ENCODE data around the gene SPATA46. TPM values are rescaled to one million over a fixed set of nuclear protein-coding genes. Genes with fewer than 3 reads are reported as not detected.
A peak's percentile ranks its signal among the peaks of the same experiment; 100 is the strongest.

SPATA46 gene
- total and polyA plus RNA-seq, 11 donors: not detected

DNA sequence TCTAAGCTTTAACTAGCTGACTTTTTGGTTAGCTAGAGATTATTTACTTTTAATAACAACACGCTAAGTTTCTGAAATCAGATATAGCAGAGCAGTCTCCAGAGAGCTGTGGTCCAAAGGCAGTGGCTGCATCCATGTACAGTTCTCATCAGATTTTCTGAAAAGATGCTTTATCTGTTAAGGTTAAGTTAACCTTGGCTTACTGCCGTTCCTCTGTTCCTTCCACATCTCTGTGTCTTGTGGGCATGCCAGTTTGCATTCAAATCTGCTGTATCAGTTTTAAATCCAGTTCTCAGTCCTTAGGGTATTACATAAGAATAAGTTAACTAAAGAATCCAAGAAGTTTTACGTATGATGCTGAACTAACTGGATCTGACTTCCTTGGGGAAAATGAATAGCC, 46.8 kb downstream of the SPATA46 start:
- TF ChIP-seq, protein P1, sequence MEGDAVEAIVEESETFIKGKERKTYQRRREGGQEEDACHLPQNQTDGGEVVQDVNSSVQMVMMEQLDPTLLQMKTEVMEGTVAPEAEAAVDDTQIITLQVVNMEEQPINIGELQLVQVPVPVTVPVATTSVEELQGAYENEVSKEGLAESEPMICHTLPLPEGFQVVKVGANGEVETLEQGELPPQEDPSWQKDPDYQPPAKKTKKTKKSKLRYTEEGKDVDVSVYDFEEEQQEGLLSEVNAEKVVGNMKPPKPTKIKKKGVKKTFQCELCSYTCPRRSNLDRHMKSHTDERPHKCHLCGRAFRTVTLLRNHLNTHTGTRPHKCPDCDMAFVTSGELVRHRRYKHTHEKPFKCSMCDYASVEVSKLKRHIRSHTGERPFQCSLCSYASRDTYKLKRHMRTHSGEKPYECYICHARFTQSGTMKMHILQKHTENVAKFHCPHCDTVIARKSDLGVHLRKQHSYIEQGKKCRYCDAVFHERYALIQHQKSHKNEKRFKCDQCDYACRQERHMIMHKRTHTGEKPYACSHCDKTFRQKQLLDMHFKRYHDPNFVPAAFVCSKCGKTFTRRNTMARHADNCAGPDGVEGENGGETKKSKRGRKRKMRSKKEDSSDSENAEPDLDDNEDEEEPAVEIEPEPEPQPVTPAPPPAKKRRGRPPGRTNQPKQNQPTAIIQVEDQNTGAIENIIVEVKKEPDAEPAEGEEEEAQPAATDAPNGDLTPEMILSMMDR (IDR thresholded peaks at IDR 0.05): no peak
- no peak for TF ChIP-seq POLR2A (IDR thresholded peaks at IDR 0.05)
- no peak for ATAC-seq

DNA sequence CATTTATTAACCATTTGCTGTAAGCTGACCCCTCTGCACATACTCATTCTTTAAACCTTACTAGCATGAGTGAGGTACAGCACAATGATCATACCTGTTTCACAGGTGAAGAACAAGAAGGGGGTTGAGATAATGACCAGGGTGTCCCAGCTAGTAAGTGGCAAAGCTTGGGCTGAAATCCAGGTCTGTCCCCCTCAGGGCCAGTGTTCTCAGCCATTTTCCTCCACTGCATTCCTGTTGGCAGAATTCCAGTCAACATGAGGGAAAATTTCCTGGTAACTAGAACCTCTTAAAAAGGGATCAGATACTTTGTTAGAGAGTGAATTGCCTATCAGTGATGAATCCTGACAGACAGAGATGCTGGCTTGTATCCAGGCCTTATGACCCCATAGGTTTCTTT, 48.1 kb downstream of the SPATA46 start:
- Histone ChIP-seq H3K4me3 (no peak overlapping the region), H3K27me3 (no peaks in the 10 kb centered on the region), H3K9me3 (no peaks in the 10 kb centered on the region), H3K4me1 (peaks cover 0 to 20% (median 0%) of the 10 kb centered on the region in 12 donors), H3K27ac (no peak overlapping the region), H3K36me3 (no peaks in the 10 kb centered on the region)
- TF ChIP-seq POLR2A (IDR thresholded peaks at IDR 0.05): no peak
- TF ChIP-seq, protein P1 (IDR thresholded peaks at IDR 0.05): no peak
- intact Hi-C loops (cut with DNase I): no loop called here
- ATAC-seq (no peak), DNase-seq (no peak)

More for the DNA sequence above, 46.8 kb downstream of the SPATA46 start:
- H3K9me3 ChIP-seq: no peaks in the 10 kb centered on the region
- WGBS, 4 donors: 48 to 74% (median 67%) methylated on average over 3 of the region's 3 CpGs
- no peaks in the 10 kb centered on the region for H3K27me3 ChIP-seq
- no peak overlapping the region for H3K4me3 ChIP-seq
- intact Hi-C loops (cut with DNase I): no loop called here
- no peaks in the 10 kb centered on the region for H3K36me3 ChIP-seq
- H3K27ac ChIP-seq: no peak overlapping the region
- peaks cover 0 to 20% (median 0%) of the 10 kb centered on the region in 12 donors for H3K4me1 ChIP-seq
- no peak for DNase-seq

DNA sequence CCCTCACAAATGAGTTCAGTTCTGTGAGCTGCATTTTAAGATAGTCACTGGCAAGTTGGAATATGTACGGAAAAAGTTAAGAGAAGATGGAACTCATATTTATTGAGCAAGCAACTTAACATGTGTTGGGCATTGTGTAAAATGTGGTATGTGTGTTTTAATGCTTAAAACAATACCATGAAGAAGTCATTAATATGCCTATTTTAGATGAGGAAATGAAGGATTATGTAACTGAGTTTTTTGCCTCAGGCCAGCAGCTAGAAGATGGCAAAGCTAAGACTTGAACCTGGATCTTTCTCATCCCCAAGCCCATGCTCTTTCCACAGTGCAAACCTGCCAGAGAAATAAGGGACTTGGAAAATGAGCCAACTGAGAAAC, 48.9 kb downstream of the SPATA46 start:
- ATAC-seq: no peak
- Histone ChIP-seq H3K9me3 (no peaks in the 10 kb centered on the region), H3K36me3 (no peaks in the 10 kb centered on the region), H3K4me3 (no peak overlapping the region), H3K27me3 (no peaks in the 10 kb centered on the region), H3K4me1 (peaks cover 0 to 20% (median 0%) of the 10 kb centered on the region in 12 donors), H3K27ac (peak overlapping the region in 1 of 12 donors; percentile 58)
- 83 to 92% (median 88%) methylated on average over 1 of the region's 1 CpG for WGBS, 4 donors
- intact Hi-C loops (cut with DNase I): no loop called here
- no peak for TF ChIP-seq POLR2A (IDR thresholded peaks at IDR 0.05)
- TF ChIP-seq, protein P1 (IDR thresholded peaks at IDR 0.05): no peak
- no peak for DNase-seq

DNA sequence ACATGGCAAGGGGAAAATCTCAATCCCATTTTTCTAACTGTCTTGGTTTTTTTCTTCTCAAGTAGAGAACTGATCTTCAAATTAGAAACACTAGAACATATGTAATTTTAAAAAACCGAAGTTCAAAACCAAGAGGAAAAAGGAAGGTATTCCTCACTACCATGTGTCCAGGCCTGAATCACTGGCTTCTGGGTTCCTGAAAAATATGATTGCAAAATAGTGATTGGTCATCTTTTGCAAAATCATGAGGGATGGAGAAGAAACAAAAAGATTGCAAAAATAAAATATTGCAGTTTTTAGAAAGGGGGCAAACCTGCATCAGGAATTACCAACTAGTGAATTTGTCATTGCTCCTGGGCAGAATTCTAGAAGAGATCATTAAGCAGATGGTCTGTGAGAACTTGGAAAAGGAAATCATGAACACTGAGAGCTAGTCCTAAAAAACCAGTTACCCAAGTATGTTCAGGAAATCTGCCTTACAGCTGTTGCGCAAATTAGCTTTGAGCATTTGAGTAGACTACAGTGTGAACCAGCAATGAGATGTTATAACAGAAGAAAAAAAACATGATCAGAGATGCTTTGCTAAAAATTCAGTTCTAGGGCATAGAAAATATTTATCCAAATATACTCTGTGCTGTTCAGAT, 49.4 kb downstream of the SPATA46 start:
- H3K36me3 ChIP-seq: no peaks in the 10 kb centered on the region
- DNase-seq (no peak), ATAC-seq (no peak)
- H3K4me3 ChIP-seq: no peak overlapping the region
- TF ChIP-seq, protein P1 (IDR thresholded peaks at IDR 0.05): no peak
- no peak for TF ChIP-seq POLR2A (IDR thresholded peaks at IDR 0.05)
- no peaks in the 10 kb centered on the region for H3K27me3 ChIP-seq
- 68 to 92% (median 78%) methylated on average over 2 of the region's 2 CpGs for WGBS, 4 donors
- H3K27ac ChIP-seq: peak overlapping the region in 1 of 12 donors; percentile 58
- H3K4me1 ChIP-seq: peaks cover 0 to 20% (median 0%) of the 10 kb centered on the region in 12 donors
- H3K9me3 ChIP-seq: no peaks in the 10 kb centered on the region
- intact Hi-C loops (cut with DNase I): no loop called here
